Stimulated activated CD8-positive, alpha-beta memory T cell treated with anti-CD3 and anti-CD28 coated beads, Interleukin-4, amount 100 ng/mL, for 24 hours (primary cell): ENCODE measurements around the gene OR56B4.

Experiments used
- DNase-seq: peaks from one replicate; pipeline ENCODE4 v3.0.0-alpha.2; 2020; ENCODE audit warnings: low read depth

The OR56B4 gene

DNA sequence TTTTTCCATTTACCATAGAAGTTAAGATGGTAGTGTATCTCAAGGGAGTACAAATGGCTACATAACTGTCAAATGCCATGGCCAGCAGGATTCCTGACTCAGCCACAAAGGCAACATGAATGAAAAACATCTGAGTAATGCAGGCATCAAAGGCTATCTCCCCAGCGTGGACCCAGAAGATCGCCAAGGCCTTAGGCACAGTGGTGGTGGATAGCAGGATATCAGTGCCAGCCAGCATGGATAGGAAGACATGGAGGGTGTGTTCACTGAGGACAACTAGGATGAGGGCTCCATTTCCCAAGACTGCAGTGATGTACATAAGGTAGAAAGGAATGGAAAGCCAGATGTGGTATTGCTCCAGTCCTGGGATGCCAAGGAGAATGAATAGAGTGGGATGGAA is 44.6 kb downstream of the OR56B4 start:
- DNase-seq = no peak

- no peak for DNase-seq
Measured at GRCh38 chr11:6156628-6157359, 49.3 kb downstream of the OR56B4 start.
